Endothelial cell of umbilical vein (primary cell): ENCODE measurements around the gene NAMPT. TPM values are rescaled to one million over a fixed set of nuclear protein-coding genes. Genes with fewer than 3 reads are reported as not detected.

Experiments
- BruUV-seq: library from RNA; stranded (reverse); fragments of 400-500 nt; replicated peaks from 2 replicates; lab custom pipeline; 2021; lab: Mats Ljungman, UMichigan
- CTCF ChIA-PET: fragments of 300-600, 350-600 bp; sonication (Branson Sonifier 250); formaldehyde crosslinking; loops from one replicate; lab custom pipeline; 2021; ENCODE audit warnings: antibody characterized with exemption, inconsistent platforms; lab: Charles Lee
- POLR2A ChIA-PET: fragments of 300-600, 350-600 bp; sonication (Branson Sonifier 250); formaldehyde crosslinking; loops from one replicate; lab custom pipeline; 2021; ENCODE audit warnings: antibody characterized with exemption, inconsistent platforms; lab: Charles Lee
- DNase-seq: peaks from one replicate; pipeline ENCODE4 v3.0.0-alpha.2; 2011; ENCODE audit warnings: low read depth, low spot score
- FAIRE-seq: peaks from 2 replicates; lab custom pipeline; 2011; peaks lifted over from hg19 to GRCh38; lab: Jason Lieb, UNC
- H2AFZ ChIP-seq: 2 replicates; pipeline ENCODE4 v1.6.0; 2012; ENCODE audit warnings: low read depth, low read length, control low read depth, inconsistent platforms
- H3K27ac ChIP-seq: 2 replicates; pipeline ENCODE4 v1.5.1; 2011; ENCODE audit warnings: low read depth, mild to moderate bottlenecking, control low read depth, low read length, moderate library complexity; ENCODE audit not compliant: insufficient read depth
- H3K27me3 ChIP-seq, 2 experiments: 2 replicates each; pipeline versions ENCODE4 v1.6.0 to v1.6.1; 2011; ENCODE audit warnings: low read length in 2 of 2, mixed read lengths in 1 of 2; ENCODE audit not compliant: control insufficient read depth in 2 of 2, insufficient read depth in 2 of 2
- H3K36me3 ChIP-seq, 2 experiments: 2 replicates in 1 of 2; 3 replicates in 1 of 2; pipeline ENCODE4 v1.5.1; 2011; ENCODE audit warnings: low read length in 2 of 2, mild to moderate bottlenecking in 1 of 2, moderate library complexity in 1 of 2; ENCODE audit not compliant: control insufficient read depth in 2 of 2, insufficient read depth in 2 of 2; ENCODE audit errors: extremely low read depth in 1 of 2
- H3K4me1 ChIP-seq: 3 replicates; pipeline ENCODE4 v1.5.1; 2011; ENCODE audit warnings: mild to moderate bottlenecking, low read length; ENCODE audit not compliant: control insufficient read depth, insufficient read depth; ENCODE audit errors: extremely low read depth
- H3K4me2 ChIP-seq: 2 replicates; pipeline ENCODE4 v1.6.1; 2011; ENCODE audit warnings: low read length, control low read depth, mixed read lengths; ENCODE audit not compliant: insufficient read depth
- H3K4me3 ChIP-seq, 3 experiments: fragments of 200-600 bp in 1 of 3; sonication (generic), shearing (Covaris generic) in 1 of 3; replicated peaks in 1 of 3; 2 replicates each; pipeline ENCODE4 v1.5.1; 2011 to 2016; ENCODE audit warnings: control low read depth in 3 of 3, low read length in 3 of 3, mild to moderate bottlenecking in 2 of 3, inconsistent platforms in 1 of 3, low read depth in 1 of 3, moderate library complexity in 1 of 3; ENCODE audit not compliant: insufficient read depth in 1 of 3
- H3K79me2 ChIP-seq: 2 replicates; pipeline ENCODE4 v1.6.0; 2012; ENCODE audit warnings: low read length, inconsistent platforms; ENCODE audit not compliant: control insufficient read depth, insufficient read depth
- H3K9ac ChIP-seq: replicated peaks from 2 replicates; pipeline ENCODE3; 2011; ENCODE audit warnings: low read length, control low read depth; ENCODE audit not compliant: insufficient read depth; ENCODE audit errors: extremely low read depth
- H3K9me1 ChIP-seq: replicated peaks from 3 replicates; pipeline ENCODE4 v1.6.0; 2011; ENCODE audit warnings: mild to moderate bottlenecking, low read length; ENCODE audit not compliant: control insufficient read depth, insufficient read depth; ENCODE audit errors: extremely low read depth
- H3K9me3 ChIP-seq: replicated peaks from 2 replicates; pipeline ENCODE4 v1.5.1; 2012; ENCODE audit warnings: low read length, inconsistent platforms; ENCODE audit not compliant: control insufficient read depth, insufficient read depth
- H4K20me1 ChIP-seq: replicated peaks from 2 replicates; pipeline ENCODE3; 2011; ENCODE audit warnings: mild to moderate bottlenecking, low read length; ENCODE audit not compliant: control insufficient read depth, insufficient read depth; ENCODE audit errors: extremely low read depth
- CTCF ChIP-seq, 2 donors: IDR thresholded peaks; 1 replicate in 1 of 2; 2 replicates in 1 of 2; pipeline ENCODE4 v1.5.1; 2011; ENCODE audit warnings: low read length in 2 of 2, mild to moderate bottlenecking in 2 of 2, moderate library complexity in 2 of 2, control low read depth in 1 of 2, inconsistent platforms in 1 of 2, low read depth in 1 of 2; ENCODE audit not compliant: insufficient read depth in 1 of 2; ENCODE audit errors: extremely low read depth in 1 of 2
- EZH2 ChIP-seq: IDR thresholded peaks from 2 replicates; pipeline ENCODE4 v1.6.1; 2012; ENCODE audit warnings: borderline replicate concordance, low read depth, mild to moderate bottlenecking, moderate library complexity, low read length, inconsistent platforms; ENCODE audit not compliant: severe bottlenecking
- FOS ChIP-seq: IDR thresholded peaks from 2 replicates; pipeline ENCODE4 v1.6.1; 2011; ENCODE audit warnings: mild to moderate bottlenecking, low read length, moderate library complexity, borderline replicate concordance; ENCODE audit not compliant: insufficient read depth
- GATA2 ChIP-seq: IDR thresholded peaks from 2 replicates; pipeline ENCODE4 v1.7.0; 2011; ENCODE audit warnings: low read depth, mild to moderate bottlenecking, moderate library complexity, mixed read lengths, low read length; ENCODE audit not compliant: insufficient read length, insufficient read depth
- JUN ChIP-seq: IDR thresholded peaks from 2 replicates; pipeline ENCODE4 v1.6.1; 2011; ENCODE audit warnings: borderline replicate concordance, low read depth; ENCODE audit not compliant: insufficient read length, insufficient read depth
- MAX ChIP-seq: IDR thresholded peaks from 2 replicates; pipeline ENCODE4 v1.6.1; 2011; ENCODE audit not compliant: insufficient read depth, insufficient read length
- MYC ChIP-seq: IDR thresholded peaks from one replicate; pipeline ENCODE4 v1.6.1; 2011; ENCODE audit warnings: mild to moderate bottlenecking, low read depth, low read length
- POLR2A ChIP-seq: IDR thresholded peaks from 2 replicates; pipeline ENCODE4 v1.6.1; 2012; ENCODE audit warnings: low read depth, mild to moderate bottlenecking, control low read depth, low read length
- POLR2AphosphoS5 ChIP-seq: IDR thresholded peaks from 2 replicates; pipeline ENCODE4 v1.6.1; 2012; ENCODE audit warnings: low read depth, mild to moderate bottlenecking, control low read depth, low read length, moderate library complexity; ENCODE audit not compliant: insufficient read depth
- dilution Hi-C: fragments of 300-500 bp; cut with MboI; formaldehyde crosslinking; loops from one replicate; pipeline ENCODE4 v1.15.0; 2019; ENCODE audit warnings: low sequenced_read_pairs; ENCODE audit not compliant: extremely low pct_ligation_motif_present
- intact Hi-C: fragments of 100-400 bp; cut with micrococcal nuclease; formaldehyde crosslinking; loops from one replicate; pipeline ENCODE4 v1.10.0; 2022
- polyA plus RNA-seq, 4 experiments: library from polyadenylated mRNA; depleted of rRNA in 3 of 4; stranded (reverse) in 3 of 4; unstranded in 1 of 4; fragments of >200 nt; gene quantifications; 2 replicates each; pipeline versions ENCODE4 v1.2.1 to v1.2.3, GENCODE V29; 2011 to 2012; ENCODE audit warnings: missing spikeins in 1 of 4
- total RNA-seq: library from RNA; stranded (reverse); gene quantifications from 2 replicates; pipeline ENCODE4 v1.2.3, GENCODE V29; 2021

The NAMPT gene
- total and polyA plus RNA-seq, 2 donors (not counting 3 experiments of a cell fraction or from before 2014, with no cell fraction given): 17.5 to 133 TPM

- no peaks in the 10 kb centered on the region for H4K20me1 ChIP-seq
- no peaks in the 10 kb centered on the region for H3K79me2 ChIP-seq
- H3K36me3 ChIP-seq: no peaks in the 10 kb centered on the region
- TF ChIP-seq CTCF (IDR thresholded peaks at IDR 0.05; ENCODE audit: extremely low read depth in 1 of 2, insufficient read depth in 1 of 2, low read depth in 1 of 2, low read length in 2 of 2) (no peak), MYC (no peak), EZH2 (no peak), POLR2A (no peak), GATA2 (no peak), JUN (no peak), POLR2AphosphoS5 (no peak), FOS (no peak), MAX (no peak)
- no peak overlapping the region for H3K27ac ChIP-seq
- H3K9ac ChIP-seq: no peak overlapping the region
- DNase-seq (no peak), FAIRE-seq (no peak)
- H3K4me2 ChIP-seq: no peak overlapping the region
- peaks cover 19% of the 10 kb centered on the region for H3K4me1 ChIP-seq
- no TSS peak for BruUV-seq
- intact Hi-C loops (no loop called here), dilution Hi-C loops (no loop called here)
- CTCF ChIA-PET: interaction anchor here (1.2 kb wide), 1 partner anchor 33 kb away, joined by 3 read pairs; no protein-coding TSS in a partner anchor
- H3K9me3 ChIP-seq: no peaks in the 10 kb centered on the region
- H3K27me3 ChIP-seq: no peaks in the 10 kb centered on the region
- no peaks in the 10 kb centered on the region for H3K9me1 ChIP-seq
- POLR2A ChIA-PET: no interaction called here
- no peak overlapping the region for H2AFZ ChIP-seq
- H3K4me3 ChIP-seq: no peak overlapping the region
These were observed 83.6 kb downstream of the NAMPT start for GRCh38 chr7:106201164-106201563.
